ENCODE results near the gene ATXN1.

- TF ChIP-seq CTCF (conservative IDR thresholded peaks at IDR 0.05; ENCODE audit: low read length) = no peak
- TF ChIP-seq EZH2phosphoT487 (IDR thresholded peaks at IDR 0.05; ENCODE audit: borderline replicate concordance) = no peak
Observed at GRCh38 chr6:16630026-16630643, 131.1 kb downstream of the ATXN1 start.

Data from Loucy (cell line).